GM20000 (cell line): ENCODE data around the gene DRG2.

Experiments
- DNase-seq: peaks from one replicate; pipeline ENCODE4 v3.0.0; 2012; ENCODE audit warnings: low spot score
- TF ChIP-seq, protein P1 (sequence below): IDR thresholded peaks from 2 replicates; pipeline ENCODE4 v1.5.1; 2012; ENCODE audit warnings: mild to moderate bottlenecking, control low read depth; ENCODE audit errors: extremely low read depth, missing control alignments

Gene DRG2

DNA sequence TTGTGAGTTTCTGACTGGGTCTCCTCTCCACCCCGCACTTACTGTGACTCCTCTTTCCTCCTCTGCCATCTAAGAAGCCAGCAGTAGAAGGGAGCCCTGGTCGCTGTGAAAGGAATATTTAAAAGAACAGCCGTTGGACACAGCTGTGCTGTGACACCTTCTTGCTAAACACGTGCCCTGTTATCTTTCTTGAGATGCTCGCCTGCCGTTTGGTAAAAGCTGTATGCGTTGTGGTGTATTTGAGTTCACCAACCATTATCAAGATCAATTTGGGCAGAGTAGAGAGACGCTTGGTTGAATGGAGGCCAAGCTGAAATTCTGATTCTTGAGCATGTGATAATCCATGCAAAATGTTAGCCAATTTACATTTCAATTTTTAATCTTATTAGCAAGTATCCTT lies 44.8 kb upstream of the DRG2 start:
- TF ChIP-seq, protein P1, sequence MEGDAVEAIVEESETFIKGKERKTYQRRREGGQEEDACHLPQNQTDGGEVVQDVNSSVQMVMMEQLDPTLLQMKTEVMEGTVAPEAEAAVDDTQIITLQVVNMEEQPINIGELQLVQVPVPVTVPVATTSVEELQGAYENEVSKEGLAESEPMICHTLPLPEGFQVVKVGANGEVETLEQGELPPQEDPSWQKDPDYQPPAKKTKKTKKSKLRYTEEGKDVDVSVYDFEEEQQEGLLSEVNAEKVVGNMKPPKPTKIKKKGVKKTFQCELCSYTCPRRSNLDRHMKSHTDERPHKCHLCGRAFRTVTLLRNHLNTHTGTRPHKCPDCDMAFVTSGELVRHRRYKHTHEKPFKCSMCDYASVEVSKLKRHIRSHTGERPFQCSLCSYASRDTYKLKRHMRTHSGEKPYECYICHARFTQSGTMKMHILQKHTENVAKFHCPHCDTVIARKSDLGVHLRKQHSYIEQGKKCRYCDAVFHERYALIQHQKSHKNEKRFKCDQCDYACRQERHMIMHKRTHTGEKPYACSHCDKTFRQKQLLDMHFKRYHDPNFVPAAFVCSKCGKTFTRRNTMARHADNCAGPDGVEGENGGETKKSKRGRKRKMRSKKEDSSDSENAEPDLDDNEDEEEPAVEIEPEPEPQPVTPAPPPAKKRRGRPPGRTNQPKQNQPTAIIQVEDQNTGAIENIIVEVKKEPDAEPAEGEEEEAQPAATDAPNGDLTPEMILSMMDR: no peak
- DNase-seq: no peak

DNA sequence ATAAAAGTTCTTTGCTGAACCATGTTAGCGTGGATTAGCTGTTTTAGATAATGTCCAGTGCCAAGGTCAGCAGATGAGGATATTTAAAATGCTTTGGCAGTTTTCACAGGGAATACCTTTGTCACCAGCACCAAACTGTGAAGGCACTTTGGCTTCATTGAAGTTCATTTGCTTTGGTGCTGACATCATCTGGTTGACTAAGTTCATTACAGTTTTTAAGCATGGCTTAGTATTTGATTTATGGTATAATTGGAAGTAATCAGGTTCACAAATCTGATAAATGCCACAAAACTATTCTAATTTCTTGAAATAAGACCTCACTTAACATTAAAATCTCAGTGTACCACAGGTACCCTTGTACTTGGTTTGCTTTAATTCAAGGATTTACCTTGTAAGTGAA lies 44.3 kb upstream of the DRG2 start:
- TF ChIP-seq, protein P1: peak; percentile 5
- no peak for DNase-seq

DNA sequence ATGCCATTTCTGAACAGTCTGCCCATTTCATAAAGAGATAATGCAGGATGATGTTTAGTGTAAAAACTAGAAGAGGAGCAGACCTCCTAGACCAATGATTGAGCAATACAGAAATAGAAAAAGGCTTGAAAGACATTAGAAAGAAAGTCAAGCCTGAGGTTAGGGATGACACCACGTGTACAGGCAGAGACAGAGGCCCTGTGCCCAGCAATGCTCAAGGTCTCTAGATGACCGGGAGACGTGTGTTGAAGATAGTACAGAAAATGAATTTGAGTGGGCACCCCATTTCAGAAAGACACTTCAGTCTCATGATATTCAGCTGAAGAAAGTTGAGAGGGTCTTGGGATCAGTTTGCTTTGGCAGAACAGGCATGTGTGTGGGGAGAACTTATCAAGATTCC lies 43.1 kb upstream of the DRG2 start:
- TF ChIP-seq, protein P1: no peak
- no peak for DNase-seq

DNA sequence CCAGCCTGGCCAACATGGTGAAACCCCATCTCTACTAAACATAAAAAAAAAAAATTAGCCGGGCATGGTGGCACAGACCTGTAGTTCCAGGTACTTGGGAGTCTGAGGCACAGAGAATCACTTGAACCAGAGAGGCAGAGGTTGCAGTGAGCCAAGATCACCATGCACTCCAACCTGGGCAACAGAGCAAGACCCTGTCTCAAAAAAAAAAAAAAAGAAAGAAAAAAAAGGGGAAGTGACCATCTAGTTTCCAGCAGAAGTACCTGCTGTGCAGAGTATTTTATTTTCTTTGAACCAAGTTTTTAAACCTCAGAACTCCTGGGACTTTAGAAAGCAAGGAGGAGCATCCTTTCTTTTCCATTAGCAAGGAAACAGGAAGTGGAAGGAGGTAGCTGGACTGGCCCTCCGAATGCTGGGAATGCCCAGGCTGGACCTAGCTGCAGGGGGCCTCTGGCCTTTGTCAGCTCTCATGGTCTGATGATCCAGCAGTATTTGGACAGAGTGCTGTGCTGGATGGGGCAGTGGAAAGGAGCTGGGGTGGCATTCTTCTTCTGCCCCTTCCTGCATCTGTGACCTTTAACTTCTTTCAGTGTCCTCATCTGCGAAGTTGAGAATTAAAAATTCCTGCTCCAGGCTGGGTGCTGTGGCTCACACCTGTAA lies 41.9 kb upstream of the DRG2 start:
- TF ChIP-seq, protein P1: no peak
- DNase-seq: no peak

DNA sequence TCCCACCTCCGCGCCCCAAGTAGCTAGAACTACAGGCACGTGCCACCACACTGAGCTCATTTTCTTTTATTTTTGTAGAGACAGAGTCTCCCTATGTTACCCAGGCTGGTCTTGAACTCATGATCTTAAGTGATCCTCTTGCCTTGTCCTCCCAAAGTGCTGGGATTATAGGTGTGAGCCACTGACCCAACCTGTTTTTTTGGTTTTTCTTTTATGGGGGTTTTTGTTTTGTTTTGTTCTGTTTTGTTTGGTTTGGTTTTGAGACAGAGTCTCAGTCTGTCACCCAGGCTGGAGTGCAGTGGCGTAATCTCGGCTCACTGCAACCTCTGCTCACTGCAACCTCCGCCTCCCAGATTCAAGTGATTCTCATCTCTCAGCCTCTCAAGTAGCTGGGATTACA lies 32.2 kb upstream of the DRG2 start:
- no peak for DNase-seq
- TF ChIP-seq, protein P1: no peak

DNA sequence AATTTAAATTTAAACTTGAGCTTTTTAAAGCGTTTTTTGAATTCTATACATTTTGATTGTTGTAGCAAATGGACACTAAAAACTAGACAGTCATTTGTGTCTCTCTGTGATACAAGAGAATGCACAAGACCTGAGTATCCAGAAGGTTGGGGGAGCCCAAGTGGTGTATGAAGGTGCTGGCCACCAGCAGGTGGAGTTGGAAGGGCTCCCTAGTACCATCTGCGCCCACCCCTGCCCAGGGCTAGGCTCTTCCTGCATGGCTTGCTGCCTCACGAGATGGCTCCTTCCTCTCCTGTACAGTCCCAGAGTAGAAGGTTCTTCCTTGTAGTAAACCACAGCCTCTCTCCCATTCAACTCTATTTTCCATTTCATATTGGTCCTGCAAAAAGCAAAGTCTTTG lies 31.5 kb upstream of the DRG2 start:
- DNase-seq: no peak
- TF ChIP-seq, protein P1: no peak

DNA sequence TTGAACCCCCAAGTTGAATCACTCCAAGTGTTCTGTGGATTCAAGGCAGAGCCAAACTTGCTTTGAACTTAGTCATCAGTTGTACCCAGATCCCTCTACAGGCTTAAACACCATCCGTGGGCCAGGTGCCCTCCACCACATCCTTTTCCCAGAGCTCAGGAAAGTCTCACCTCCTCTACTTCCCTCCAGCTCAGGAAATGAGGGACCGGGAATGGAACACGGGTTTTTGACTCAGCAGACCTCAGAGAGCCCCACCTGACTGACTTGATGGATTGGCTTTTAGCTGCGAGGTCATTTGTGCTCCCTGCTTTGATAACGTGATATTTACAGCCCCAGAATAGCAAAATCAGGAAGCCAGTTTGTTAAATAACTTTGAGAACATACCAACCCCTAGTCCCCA lies 28.5 kb upstream of the DRG2 start:
- no peak for DNase-seq
- TF ChIP-seq, protein P1: no peak
